AG08395 (cell line): ENCODE measurements around the gene CAMK1D.
"Not testable (repeated sequence)": the region's sequence is repeated elsewhere in the genome, so short reads cannot be mapped to it uniquely, and the experiment has no call there.

Source experiments
- DNase-seq: peaks from one replicate; pipeline ENCODE4 v3.0.0; 2012; ENCODE audit warnings: mixed read lengths, low spot score

CAMK1D gene

DNA sequence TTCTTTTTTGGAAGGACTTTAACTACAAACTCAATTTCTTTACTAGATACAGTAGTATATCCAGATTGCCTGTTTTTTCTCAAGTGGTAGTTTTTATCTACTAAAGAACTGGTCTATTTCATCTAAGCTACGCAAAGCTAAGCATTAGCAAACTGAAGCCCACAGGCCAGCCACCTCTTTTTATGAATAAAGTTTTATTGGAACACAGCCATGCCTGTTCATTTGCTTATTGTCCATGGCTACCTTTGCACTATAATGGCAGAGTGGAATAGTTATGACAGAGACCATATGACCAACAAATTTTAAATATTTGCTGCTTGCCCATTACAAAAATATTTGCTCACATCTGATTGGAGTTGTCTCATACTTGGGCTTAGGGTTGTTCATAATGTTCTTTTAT lies 168.7 kb downstream of the CAMK1D start:
- DNase-seq = no peak

DNA sequence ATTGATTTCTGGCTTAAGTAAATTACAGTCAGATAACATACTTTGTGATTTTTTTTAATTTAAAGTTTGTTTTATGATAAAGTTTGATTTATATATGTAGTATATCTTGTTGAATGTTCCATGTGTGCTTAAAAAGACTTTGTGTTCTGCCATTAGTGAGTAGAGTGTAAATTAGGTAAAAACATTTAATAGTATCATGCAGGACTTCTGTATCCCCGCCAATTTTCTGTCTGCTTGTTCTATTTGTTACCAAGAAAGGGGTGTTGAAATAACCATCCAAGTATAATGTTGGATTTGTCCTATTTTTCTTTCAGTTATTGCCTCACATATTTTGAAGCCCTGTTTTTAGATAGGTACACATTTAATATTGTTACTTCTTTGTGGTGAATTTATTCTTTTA lies 172.1 kb downstream of the CAMK1D start:
- DNase-seq = no peak

- DNase-seq = no peak
These were observed 177.0 kb downstream of the CAMK1D start for GRCh38 chr10:12526311-12526710.

- DNase-seq = no peak
These were observed 180.6 kb downstream of the CAMK1D start for GRCh38 chr10:12529976-12530375.

DNA sequence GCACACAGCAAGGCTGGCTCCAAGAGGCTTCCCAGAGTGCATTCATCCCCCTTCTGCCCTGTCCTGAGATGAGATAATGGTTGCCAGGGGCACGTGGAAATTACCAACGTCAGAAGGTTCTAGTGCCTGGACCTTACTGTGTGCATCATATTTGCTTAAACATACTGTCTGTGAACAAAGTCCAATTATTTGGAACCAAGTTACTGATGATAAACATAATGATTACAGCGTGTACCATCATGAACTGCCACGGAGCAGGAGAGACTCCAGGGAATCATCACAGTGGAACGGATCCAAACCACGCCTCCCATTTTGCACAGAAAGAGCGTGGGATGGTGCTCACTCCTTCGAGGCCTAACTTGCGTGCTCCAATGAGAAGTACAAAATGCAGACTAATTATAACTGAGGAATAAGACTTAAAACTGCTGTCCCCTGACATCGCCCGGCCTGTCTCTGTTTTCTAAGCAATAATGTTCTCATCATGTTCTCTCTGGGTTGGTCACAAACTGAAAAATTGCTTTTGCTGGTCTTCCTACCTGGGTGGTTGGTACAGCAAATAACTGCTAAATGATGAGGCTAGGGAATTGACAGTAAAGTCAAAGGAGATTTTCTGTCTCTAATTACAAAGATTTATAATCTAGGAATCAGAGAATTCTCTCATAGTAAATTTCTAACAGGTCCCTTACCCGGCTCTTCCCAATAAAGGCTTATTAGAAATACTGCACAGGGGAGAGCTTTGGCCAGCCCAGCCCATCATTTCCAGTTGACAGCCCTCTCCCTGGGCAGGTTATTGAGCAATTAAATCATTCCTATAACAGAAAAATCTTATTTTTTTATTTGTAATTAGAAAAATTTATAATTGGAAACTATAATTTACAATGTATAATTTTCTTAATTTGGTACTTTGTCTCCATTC lies 182.2 kb downstream of the CAMK1D start:
- DNase-seq = no peak

GRCh38 chr10:12533151-12533550 lies 183.8 kb downstream of the CAMK1D start:
- DNase-seq = no peak

GRCh38 chr10:12533723-12534122 lies 184.4 kb downstream of the CAMK1D start:
- no peak for DNase-seq

GRCh38 chr10:12534824-12535223 lies 185.5 kb downstream of the CAMK1D start:
- no peak for DNase-seq

DNA sequence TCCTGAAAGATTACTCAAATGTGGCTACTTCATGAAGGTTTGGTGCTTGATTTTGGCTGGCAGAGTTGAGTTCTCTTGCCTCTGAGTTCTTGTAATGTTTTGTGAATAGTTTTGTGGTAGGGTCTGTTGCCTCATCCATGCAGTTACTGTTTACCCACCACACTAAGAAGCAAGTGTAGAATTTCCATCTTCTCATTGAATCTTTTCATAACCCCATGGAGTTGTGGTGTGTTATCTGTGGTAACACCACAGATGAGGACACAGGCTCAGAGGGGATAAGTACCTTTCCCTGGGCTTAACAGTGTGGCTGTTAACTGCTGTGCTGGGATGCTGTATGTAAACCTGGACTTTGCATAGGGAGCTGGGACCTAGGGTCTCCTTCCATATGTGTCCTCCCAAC lies 186.3 kb downstream of the CAMK1D start:
- no peak for DNase-seq

DNA sequence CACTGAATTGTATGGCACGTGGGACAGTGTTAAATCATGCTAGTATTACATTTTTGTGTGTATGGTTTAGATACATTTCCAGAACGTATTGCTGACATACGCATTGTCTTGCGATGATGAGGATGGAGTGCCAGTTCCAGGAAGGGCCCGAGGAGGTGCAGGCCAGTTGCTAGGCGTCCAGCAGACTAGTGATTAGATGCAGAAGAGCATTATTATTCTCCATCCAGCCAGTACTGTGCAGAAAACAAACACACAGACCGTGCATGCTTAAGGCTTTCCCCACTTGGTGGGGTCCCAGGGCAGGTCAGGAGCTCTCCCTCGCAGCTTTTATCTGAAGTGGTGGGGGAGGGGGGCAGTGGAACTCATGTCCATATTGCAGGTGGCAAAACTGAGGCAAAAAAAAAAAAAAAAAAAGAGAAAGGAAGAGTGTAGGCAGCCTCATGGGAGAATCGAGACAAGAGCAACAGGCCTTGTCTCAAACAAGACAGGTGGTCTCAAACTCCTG lies 189.2 kb downstream of the CAMK1D start:
- DNase-seq = no peak

- DNase-seq = no peak
These were observed 190.2 kb downstream of the CAMK1D start for GRCh38 chr10:12539350-12540164.

GRCh38 chr10:12540341-12540781 lies 191.0 kb downstream of the CAMK1D start:
- DNase-seq = peak; percentile 69

- no peak for DNase-seq
These were observed 192.2 kb downstream of the CAMK1D start for GRCh38 chr10:12541446-12542067.

- no peak for DNase-seq
These were observed 192.9 kb downstream of the CAMK1D start for GRCh38 chr10:12542133-12542670.

DNA sequence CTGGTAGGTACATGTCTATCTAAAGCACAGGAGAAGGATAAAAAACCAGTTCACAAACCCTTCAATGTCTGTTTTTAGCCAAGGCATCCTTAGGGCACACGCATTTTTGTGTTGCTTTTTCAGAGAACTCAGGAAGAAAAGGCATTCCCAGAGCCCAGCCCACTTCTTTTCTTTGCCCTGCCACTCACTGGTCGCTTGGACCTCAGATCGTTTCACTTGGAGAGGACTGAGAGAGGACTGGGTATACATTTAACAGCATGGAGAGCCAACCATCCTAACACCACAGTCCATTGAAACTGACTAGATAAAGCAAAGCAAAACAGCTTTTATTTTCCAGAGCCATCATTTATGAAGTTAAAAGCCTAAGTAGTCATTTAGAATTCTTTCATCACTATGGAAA lies 194.2 kb downstream of the CAMK1D start:
- no peak for DNase-seq

DNA sequence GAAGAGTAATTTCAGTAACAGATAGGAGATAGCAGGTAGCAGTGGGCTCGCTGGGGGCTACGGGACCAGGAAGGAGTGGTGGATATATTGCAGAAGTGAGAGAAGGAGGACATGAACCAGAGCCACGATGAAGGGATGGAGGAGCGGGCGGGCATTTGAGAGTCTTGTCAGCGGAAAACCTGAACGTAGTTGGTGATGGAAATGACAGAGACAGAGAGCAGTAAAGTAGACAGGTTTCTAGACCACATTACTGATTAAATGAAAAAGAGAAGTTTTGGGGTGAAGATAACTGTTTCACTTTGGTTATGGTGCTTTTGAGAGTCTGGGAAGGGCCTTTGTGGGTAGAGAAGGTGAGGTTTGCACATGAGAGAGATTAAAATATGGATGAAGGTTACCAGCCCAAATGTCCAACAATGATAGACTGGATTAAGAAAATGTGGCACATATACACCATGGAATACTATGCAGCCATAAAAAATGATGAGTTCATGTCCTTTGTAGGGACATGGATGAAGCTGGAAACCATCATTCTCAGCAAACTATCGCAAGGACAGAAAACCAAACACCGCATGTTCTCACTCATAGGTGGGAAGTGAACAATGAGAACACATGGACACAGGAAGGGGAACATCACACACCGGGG lies 196.9 kb downstream of the CAMK1D start:
- DNase-seq = not testable (repeated sequence)

DNA sequence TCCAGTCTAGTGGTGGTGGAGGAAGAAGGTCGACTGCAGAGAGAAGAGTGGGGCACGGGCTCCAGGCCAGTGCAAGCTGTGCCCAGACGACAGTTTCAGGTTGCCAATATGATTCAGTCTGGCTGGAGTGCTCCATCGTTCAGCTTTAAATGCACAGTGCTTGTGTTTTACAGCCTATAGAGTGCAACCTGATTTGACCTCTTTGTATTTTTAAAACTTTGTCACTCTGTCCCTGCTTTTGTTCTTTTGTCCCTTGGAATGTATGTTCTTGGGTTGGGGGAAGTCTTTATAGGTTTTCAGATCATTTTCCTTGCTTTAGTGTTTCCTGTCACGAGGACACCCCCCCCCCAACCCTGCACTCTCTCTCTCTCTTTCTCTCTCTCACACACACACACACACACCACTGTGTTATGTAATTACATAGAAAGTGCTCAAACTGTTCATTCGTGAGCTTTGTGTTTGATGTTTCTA lies 198.0 kb downstream of the CAMK1D start:
- no peak for DNase-seq

- DNase-seq = no peak
These were observed 199.9 kb downstream of the CAMK1D start for GRCh38 chr10:12549297-12549696.

DNA sequence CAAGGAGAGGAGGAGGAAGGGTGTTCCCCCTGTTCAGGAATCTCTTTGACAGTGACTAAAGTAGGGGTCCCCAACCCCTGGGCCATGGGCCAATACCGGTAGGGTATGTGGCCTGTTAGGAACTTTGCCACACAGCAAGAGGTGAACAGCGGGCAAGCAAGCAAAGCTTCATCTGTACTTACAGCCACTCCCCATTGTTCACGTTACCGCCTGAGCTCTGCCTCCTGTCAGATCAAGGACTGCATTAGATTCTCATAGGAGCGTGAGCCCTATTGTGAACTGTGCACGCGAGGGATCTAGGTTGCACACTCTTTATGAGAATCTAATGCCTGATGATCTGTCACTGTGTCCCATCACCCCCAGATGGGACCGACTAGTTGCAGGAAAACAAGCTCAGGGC lies 201.6 kb downstream of the CAMK1D start:
- no peak for DNase-seq

- no peak for DNase-seq
These were observed 206.7 kb downstream of the CAMK1D start for GRCh38 chr10:12556039-12556438.

DNA sequence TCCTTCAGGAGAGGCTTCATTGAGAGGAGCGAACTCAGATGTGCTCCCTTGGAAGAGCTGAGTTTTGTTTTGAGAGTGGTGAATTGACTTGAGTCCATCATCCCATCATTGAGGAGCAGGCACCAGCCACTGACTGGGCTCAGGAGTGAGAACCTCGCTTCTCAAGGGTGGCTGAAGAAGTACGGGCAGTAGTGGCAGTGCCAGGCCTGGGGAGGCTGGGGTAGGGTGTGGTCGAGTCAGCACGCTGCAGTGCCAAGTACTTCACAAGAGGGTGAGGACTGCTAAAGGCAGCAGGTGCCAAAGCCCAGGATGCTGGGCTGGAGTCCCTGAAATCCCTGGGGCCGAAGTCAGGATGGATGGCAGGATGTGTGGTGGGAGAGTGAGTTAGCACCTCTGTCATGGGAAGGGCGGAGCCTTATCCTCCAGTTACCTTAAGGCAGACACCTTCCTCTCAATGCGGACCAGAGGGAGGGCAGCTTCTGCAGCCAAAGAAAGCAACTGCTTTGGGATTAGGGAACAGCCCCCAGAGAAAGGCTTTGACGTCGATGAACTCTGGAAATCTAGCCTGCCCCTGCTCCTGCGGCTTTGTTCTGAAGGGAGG lies 210.3 kb downstream of the CAMK1D start:
- DNase-seq = no peak
